K562 (cell line): ENCODE data around the gene C1orf50. TPM values are rescaled to one million over a fixed set of nuclear protein-coding genes. Genes with fewer than 3 reads are reported as not detected.

Experiments used
- CSDE1 ChIP-seq, 2 experiments: fragments of 450-650 bp; IDR thresholded peaks; 2 replicates each; pipeline ENCODE4 v1.6.1; 2016; ENCODE audit warnings: mild to moderate bottlenecking in 1 of 2
- FOXK2 ChIP-seq, 2 experiments: fragments of 450-650 bp; IDR thresholded peaks in 1 of 2; conservative IDR thresholded peaks in 1 of 2; 2 replicates each; pipeline ENCODE4 v1.6.1; 2016; ENCODE audit warnings: low read depth in 2 of 2, mild to moderate bottlenecking in 1 of 2
- GMEB1 ChIP-seq: fragments of 250-450 bp; sonication (Bioruptor Pico); IDR thresholded peaks from 2 replicates; pipeline ENCODE4 v1.4.0; 2020; ENCODE audit warnings: mild to moderate bottlenecking
- GTF2E2 ChIP-seq: fragments of 200-800 bp; sonication (Bioruptor generic); IDR thresholded peaks from 2 replicates; pipeline ENCODE4 v1.6.1; 2016; ENCODE audit warnings: missing genetic modification characterization, missing compliant biosample characterization
- KAT7 ChIP-seq: sonication (generic); formaldehyde crosslinking; IDR thresholded peaks from 2 replicates; pipeline ENCODE4 v1.8.0; 2022; ENCODE audit warnings: missing genetic modification reagents, mild to moderate bottlenecking, borderline replicate concordance
- NONO ChIP-seq, 2 experiments: fragments of 200-400 bp in 1 of 2; fragments of 450-650 bp in 1 of 2; formaldehyde crosslinking in 1 of 2; IDR thresholded peaks; 2 replicates each; pipeline ENCODE4 v1.6.1; 2017; ENCODE audit warnings: low read depth in 2 of 2, mild to moderate bottlenecking in 2 of 2, moderate library complexity in 2 of 2, low read length in 1 of 2
- TBP ChIP-seq: optimal IDR thresholded peaks from 2 replicates; pipeline ENCODE3; 2011; ENCODE audit warnings: low read depth, low read length, improper control_type of control experiment
- THRB ChIP-seq: fragments of 450-650 bp; formaldehyde crosslinking; conservative IDR thresholded peaks from 2 replicates; pipeline ENCODE4 v1.4.0; 2022; ENCODE audit warnings: mild to moderate bottlenecking, missing genetic modification characterization
- ZBTB7A ChIP-seq: IDR thresholded peaks from 2 replicates; pipeline ENCODE4 v1.6.1; 2011; ENCODE audit warnings: low read depth, mild to moderate bottlenecking, low read length, moderate library complexity, borderline replicate concordance; ENCODE audit not compliant: control insufficient read depth
- ZC3H11A ChIP-seq: IDR thresholded peaks from 2 replicates; pipeline ENCODE4 v1.6.1; 2012; ENCODE audit warnings: low read depth, low read length, improper control_type of control experiment
- ZNF224 ChIP-seq: sonication (generic); formaldehyde crosslinking; IDR thresholded peaks from 2 replicates; pipeline ENCODE4 v1.8.0; 2022; ENCODE audit warnings: mild to moderate bottlenecking, missing genetic modification reagents
- ZNF764 ChIP-seq: fragments of 250-450 bp; sonication (Bioruptor Pico); IDR thresholded peaks from 2 replicates; pipeline ENCODE4 v1.4.0; 2020; ENCODE audit warnings: low read depth, mild to moderate bottlenecking, moderate library complexity
- polyA plus RNA-seq, 8 experiments: library from polyadenylated mRNA; depleted of rRNA in 4 of 8; stranded (reverse) in 5 of 8; unstranded in 3 of 8; fragments of >200 nt; fragmentation: Nextera tagmentation in 2 of 8; fragmentation: Illumina TruSeq in 1 of 8; extraction: Ambion mirVana in 2 of 8; extraction: Trizol in 1 of 8; gene quantifications; 2 replicates each; pipeline versions ENCODE4 v1.2.1 to v1.2.3, GENCODE V29; 2011 to 2014; ENCODE audit warnings: inconsistent platforms in 1 of 8, missing spikeins in 1 of 8
- total RNA-seq, 7 experiments: library from RNA; depleted of rRNA in 6 of 7; stranded (reverse); fragments of >200 nt in 6 of 7; fragmentation: Illumina TruSeq in 2 of 7; extraction: Trizol in 2 of 7; gene quantifications; 2 replicates each; pipeline versions ENCODE4 v1.2.1 to v1.2.3, GENCODE V29; 2011 to 2021; ENCODE audit warnings: low replicate concordance in 1 of 7
- TF ChIP-seq, protein P1 (sequence below): IDR thresholded peaks from 2 replicates; pipeline ENCODE4 v1.6.1; 2011; ENCODE audit not compliant: insufficient read length; ENCODE audit errors: extremely low read depth
- TF ChIP-seq, protein P2 (sequence below): fragments of 250-450 bp; sonication (Bioruptor Pico); IDR thresholded peaks from 2 replicates; pipeline ENCODE4 v1.8.0; 2021; ENCODE audit warnings: mild to moderate bottlenecking, moderate library complexity
- TF ChIP-seq, protein P3 (sequence below): fragments of 450-650 bp; IDR thresholded peaks from 2 replicates; pipeline ENCODE4 v1.6.1; 2016; ENCODE audit warnings: mild to moderate bottlenecking
- TF ChIP-seq, protein P4 (sequence below): fragments of 250-450 bp; sonication (Bioruptor Pico); IDR thresholded peaks from 2 replicates; pipeline ENCODE4 v1.9.0; 2021; ENCODE audit warnings: mild to moderate bottlenecking

The C1orf50 gene
- total and polyA plus RNA-seq, 9 of the 15 experiments (the other 6 are each of a cell fraction or from before 2014, with no cell fraction given), result 0.55 to 13.9 (median 5.2) TPM

DNA sequence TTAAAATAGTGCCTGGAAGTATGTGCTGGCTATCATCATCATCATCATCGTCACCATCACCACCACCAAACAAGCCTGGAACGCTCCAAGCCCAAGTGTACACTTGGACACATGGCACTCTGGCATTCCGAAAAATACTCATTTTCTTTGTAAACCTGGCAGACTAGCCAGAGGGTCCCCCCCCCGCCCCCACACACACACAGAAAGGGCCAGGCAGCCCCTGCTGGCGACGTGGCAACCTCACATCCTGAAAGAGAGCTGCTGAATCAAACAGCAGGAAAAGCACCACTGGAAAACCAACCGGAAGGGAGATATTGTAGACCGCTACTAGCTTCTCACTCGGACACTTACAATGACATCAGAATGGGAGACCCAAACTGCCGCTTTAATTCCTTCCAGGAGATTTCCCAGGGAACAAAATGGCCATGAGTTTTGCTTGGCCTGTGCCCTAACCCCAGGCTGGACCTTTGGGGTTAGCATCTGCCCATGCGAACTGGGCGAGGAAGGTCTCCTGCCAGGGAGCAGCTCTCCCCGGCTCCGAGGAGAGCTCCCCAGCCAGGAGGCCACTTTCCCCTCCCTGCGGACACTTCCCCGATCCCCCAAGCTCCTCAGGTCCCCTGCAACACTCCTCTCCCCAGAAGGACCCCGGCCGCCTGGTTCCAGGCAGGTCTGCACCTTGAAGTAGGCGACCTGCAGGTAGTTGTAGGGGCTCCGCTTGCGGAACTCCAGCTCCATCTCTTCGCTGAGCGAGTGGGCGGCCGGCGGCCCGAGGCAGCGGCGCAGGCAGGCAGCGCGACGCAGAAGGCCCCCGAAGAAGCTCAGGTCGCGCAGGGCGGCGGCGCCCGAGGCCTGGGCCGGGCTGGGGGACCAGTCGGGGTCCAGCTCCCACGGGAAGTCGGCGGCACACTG is 963 bp upstream of the C1orf50 start (continued):
- TF ChIP-seq THRB (no peak), ZNF764 (CRISPR knock-in tag) (no peak), ZNF224 (peak; percentile 62; the same call in 1 of the 2 replicates), CSDE1 (IDR thresholded peaks at IDR 0.05) (no peak), GTF2E2 (tag) (peak; percentile 37; the same call in 1 of the 2 replicates), ZC3H11A (no peak), TBP (peak; percentile 26), GMEB1 (CRISPR knock-in tag) (no peak), ZBTB7A (peak; percentile 68; the same call in 1 of the 2 replicates), FOXK2 (conservative IDR thresholded peaks at IDR 0.05 in 1 of 2, IDR thresholded peaks at IDR 0.05 in 1 of 2; ENCODE audit: low read depth in 2 of 2) (0 out of 4 replicates have a peak, but pooled peaks of 1 of the 2 experiments have one; percentile 14), NONO (IDR thresholded peaks at IDR 0.05; ENCODE audit: low read depth in 2 of 2, low read length in 1 of 2) (peak in 1 of 2 experiments; percentile 58; a peak in 1 of 4 replicates), KAT7 (peak; percentile 69; the same call in 1 of the 2 replicates)
- TF ChIP-seq, protein P1, sequence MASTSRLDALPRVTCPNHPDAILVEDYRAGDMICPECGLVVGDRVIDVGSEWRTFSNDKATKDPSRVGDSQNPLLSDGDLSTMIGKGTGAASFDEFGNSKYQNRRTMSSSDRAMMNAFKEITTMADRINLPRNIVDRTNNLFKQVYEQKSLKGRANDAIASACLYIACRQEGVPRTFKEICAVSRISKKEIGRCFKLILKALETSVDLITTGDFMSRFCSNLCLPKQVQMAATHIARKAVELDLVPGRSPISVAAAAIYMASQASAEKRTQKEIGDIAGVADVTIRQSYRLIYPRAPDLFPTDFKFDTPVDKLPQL, result no peak
- TF ChIP-seq, protein P2, sequence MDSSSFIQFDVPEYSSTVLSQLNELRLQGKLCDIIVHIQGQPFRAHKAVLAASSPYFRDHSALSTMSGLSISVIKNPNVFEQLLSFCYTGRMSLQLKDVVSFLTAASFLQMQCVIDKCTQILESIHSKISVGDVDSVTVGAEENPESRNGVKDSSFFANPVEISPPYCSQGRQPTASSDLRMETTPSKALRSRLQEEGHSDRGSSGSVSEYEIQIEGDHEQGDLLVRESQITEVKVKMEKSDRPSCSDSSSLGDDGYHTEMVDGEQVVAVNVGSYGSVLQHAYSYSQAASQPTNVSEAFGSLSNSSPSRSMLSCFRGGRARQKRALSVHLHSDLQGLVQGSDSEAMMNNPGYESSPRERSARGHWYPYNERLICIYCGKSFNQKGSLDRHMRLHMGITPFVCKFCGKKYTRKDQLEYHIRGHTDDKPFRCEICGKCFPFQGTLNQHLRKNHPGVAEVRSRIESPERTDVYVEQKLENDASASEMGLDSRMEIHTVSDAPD (CRISPR knock-in tag), result no peak
- TF ChIP-seq, protein P3, sequence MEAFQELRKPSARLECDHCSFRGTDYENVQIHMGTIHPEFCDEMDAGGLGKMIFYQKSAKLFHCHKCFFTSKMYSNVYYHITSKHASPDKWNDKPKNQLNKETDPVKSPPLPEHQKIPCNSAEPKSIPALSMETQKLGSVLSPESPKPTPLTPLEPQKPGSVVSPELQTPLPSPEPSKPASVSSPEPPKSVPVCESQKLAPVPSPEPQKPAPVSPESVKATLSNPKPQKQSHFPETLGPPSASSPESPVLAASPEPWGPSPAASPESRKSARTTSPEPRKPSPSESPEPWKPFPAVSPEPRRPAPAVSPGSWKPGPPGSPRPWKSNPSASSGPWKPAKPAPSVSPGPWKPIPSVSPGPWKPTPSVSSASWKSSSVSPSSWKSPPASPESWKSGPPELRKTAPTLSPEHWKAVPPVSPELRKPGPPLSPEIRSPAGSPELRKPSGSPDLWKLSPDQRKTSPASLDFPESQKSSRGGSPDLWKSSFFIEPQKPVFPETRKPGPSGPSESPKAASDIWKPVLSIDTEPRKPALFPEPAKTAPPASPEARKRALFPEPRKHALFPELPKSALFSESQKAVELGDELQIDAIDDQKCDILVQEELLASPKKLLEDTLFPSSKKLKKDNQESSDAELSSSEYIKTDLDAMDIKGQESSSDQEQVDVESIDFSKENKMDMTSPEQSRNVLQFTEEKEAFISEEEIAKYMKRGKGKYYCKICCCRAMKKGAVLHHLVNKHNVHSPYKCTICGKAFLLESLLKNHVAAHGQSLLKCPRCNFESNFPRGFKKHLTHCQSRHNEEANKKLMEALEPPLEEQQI, result no peak
- TF ChIP-seq, protein P4, sequence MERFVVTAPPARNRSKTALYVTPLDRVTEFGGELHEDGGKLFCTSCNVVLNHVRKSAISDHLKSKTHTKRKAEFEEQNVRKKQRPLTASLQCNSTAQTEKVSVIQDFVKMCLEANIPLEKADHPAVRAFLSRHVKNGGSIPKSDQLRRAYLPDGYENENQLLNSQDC (CRISPR knock-in tag), result no peak
